Neuronal stem cell (in vitro differentiated cells): ENCODE results near the gene MAPKAPK5.
"Not testable (repeated sequence)": the region's sequence is repeated elsewhere in the genome, so short reads cannot be mapped to it uniquely, and the experiment has no call there.

Source experiments
- DNase-seq: peaks from one replicate; pipeline ENCODE4 v3.0.0-alpha.2; 2013; ENCODE audit warnings: low spot score
- H2AFZ ChIP-seq: one replicate; pipeline ENCODE4 v1.6.1; 2013; ENCODE audit warnings: mild to moderate bottlenecking, low read length, inconsistent platforms
- H2AK5ac ChIP-seq: 2 replicates; pipeline ENCODE4 v1.6.1; 2013; ENCODE audit warnings: low read depth, mild to moderate bottlenecking, inconsistent platforms, low read length, moderate library complexity, mixed read lengths
- H2BK120ac ChIP-seq: 2 replicates; pipeline ENCODE4 v1.6.1; 2013; ENCODE audit warnings: low read depth, mild to moderate bottlenecking, inconsistent platforms, low read length, moderate library complexity, mixed read lengths
- H2BK12ac ChIP-seq: one replicate; pipeline ENCODE4 v1.6.1; 2013; ENCODE audit warnings: low read length, inconsistent platforms
- H2BK15ac ChIP-seq: 2 replicates; pipeline ENCODE4 v1.6.1; 2013; ENCODE audit warnings: mild to moderate bottlenecking, low read length, inconsistent platforms, mixed read lengths
- H2BK5ac ChIP-seq: one replicate; pipeline ENCODE4 v1.6.1; 2013; ENCODE audit warnings: inconsistent platforms, mild to moderate bottlenecking, low read length, moderate library complexity
- H3K14ac ChIP-seq: one replicate; pipeline ENCODE4 v1.6.1; 2013; ENCODE audit warnings: low read length, inconsistent platforms
- H3K18ac ChIP-seq: 2 replicates; pipeline ENCODE4 v1.6.1; 2013; ENCODE audit warnings: low read length, inconsistent platforms
- H3K23ac ChIP-seq: 2 replicates; pipeline ENCODE4 v1.6.1; 2013; ENCODE audit warnings: low read depth, mild to moderate bottlenecking, mixed read lengths, low read length, inconsistent platforms; ENCODE audit not compliant: poor library complexity
- H3K27ac ChIP-seq: replicated peaks from 3 replicates; pipeline ENCODE4 v1.5.1; 2013; ENCODE audit warnings: low read length, inconsistent platforms
- H3K27me3 ChIP-seq, 3 experiments: 2 replicates each; pipeline ENCODE4 v1.6.1; 2013; ENCODE audit warnings: low read length in 3 of 3, mild to moderate bottlenecking in 2 of 3, inconsistent platforms in 1 of 3, low read depth in 1 of 3, mixed read lengths in 1 of 3, moderate library complexity in 1 of 3; ENCODE audit not compliant: control insufficient read depth in 3 of 3, insufficient read depth in 3 of 3
- H3K36me3 ChIP-seq, 2 donors: replicated peaks in 1 of 2; 2 replicates each; pipeline ENCODE4 v1.6.1; 2013; ENCODE audit warnings: low read length in 2 of 2; ENCODE audit not compliant: control insufficient read depth in 2 of 2, insufficient read depth in 2 of 2
- H3K4ac ChIP-seq: 2 replicates; pipeline ENCODE4 v1.6.1; 2013; ENCODE audit warnings: inconsistent platforms, mild to moderate bottlenecking, low read length, moderate library complexity
- H3K4me1 ChIP-seq, 2 donors: 1 replicate in 1 of 2; 2 replicates in 1 of 2; pipeline ENCODE4 v1.6.1; 2013; ENCODE audit warnings: low read length in 2 of 2, low read depth in 1 of 2; ENCODE audit not compliant: control insufficient read depth in 2 of 2, insufficient read depth in 1 of 2
- H3K4me2 ChIP-seq: one replicate; pipeline ENCODE4 v1.6.1; 2013; ENCODE audit warnings: mild to moderate bottlenecking, low read length, inconsistent platforms; ENCODE audit not compliant: insufficient read depth, poor library complexity, severe bottlenecking
- H3K4me3 ChIP-seq, 2 donors: 2 replicates each; pipeline ENCODE4 v1.5.1; 2013; ENCODE audit warnings: low read length in 2 of 2, mild to moderate bottlenecking in 2 of 2, inconsistent platforms in 1 of 2, moderate library complexity in 1 of 2
- H3K79me1 ChIP-seq: one replicate; pipeline ENCODE4 v1.6.1; 2013; ENCODE audit warnings: low read depth, mild to moderate bottlenecking, inconsistent platforms, low read length, moderate library complexity
- H3K9ac ChIP-seq: one replicate; pipeline ENCODE4 v1.6.1; 2013; ENCODE audit warnings: mild to moderate bottlenecking, low read depth, low read length, inconsistent platforms; ENCODE audit not compliant: poor library complexity
- H3K9me3 ChIP-seq, 2 donors: replicated peaks in 1 of 2; 2 replicates each; pipeline versions ENCODE3 to v1.6.1; 2013; ENCODE audit warnings: low read length in 2 of 2, mild to moderate bottlenecking in 2 of 2, inconsistent platforms in 1 of 2, low read depth in 1 of 2, mixed read lengths in 1 of 2, moderate library complexity in 1 of 2; ENCODE audit not compliant: control insufficient read depth in 2 of 2, insufficient read depth in 1 of 2
- H4K8ac ChIP-seq: one replicate; pipeline ENCODE4 v1.6.1; 2013; ENCODE audit warnings: low read depth, mild to moderate bottlenecking, inconsistent platforms, low read length, moderate library complexity
- H4K91ac ChIP-seq: one replicate; pipeline ENCODE4 v1.6.1; 2013; ENCODE audit warnings: low read length, low read depth, mild to moderate bottlenecking, inconsistent platforms; ENCODE audit not compliant: poor library complexity
- WGBS, 2 donors: extraction: QIAGEN DNeasy Blood & Tissue Kit; methylation state at CpG; one replicate each; pipeline ENCODE4 v1.1.7; 2013; ENCODE audit warnings: missing lambda C conversion rate in 2 of 2, mixed read lengths in 1 of 2; ENCODE audit not compliant: insufficient read length in 2 of 2, insufficient replicate concordance in 1 of 2; ENCODE audit errors: extremely low coverage in 2 of 2; 5-methylcytosine and 5-hydroxymethylcytosine counted together

Gene MAPKAPK5

GRCh38 chr12:111812881-111813741 lies 28.9 kb upstream of the MAPKAPK5 start:
- Histone ChIP-seq H3K4ac (no peak overlapping the region), H3K4me2 (no peak overlapping the region), H3K79me1 (no peaks in the 10 kb centered on the region), H3K4me1 (no peaks in the 10 kb centered on the region), H3K4me3 (no peak overlapping the region), H2AFZ (no peak overlapping the region), H3K27ac (no peak overlapping the region), H4K91ac (no peak overlapping the region), H3K18ac (no peak overlapping the region), H4K8ac (no peak overlapping the region), H3K9ac (no peak overlapping the region), H3K27me3 (no peaks in the 10 kb centered on the region), H3K14ac (no peak overlapping the region), H3K23ac (no peak overlapping the region), H2BK15ac (no peak overlapping the region), H2BK12ac (no peak overlapping the region), H2BK120ac (no peak overlapping the region), H2AK5ac (no peak overlapping the region), H3K9me3 (no peaks in the 10 kb centered on the region), H3K36me3 (peaks cover 3 to 12% of the 10 kb centered on the region in 2 donors), H2BK5ac (no peak overlapping the region)
- DNase-seq = peak; percentile 78
- WGBS, 2 donors = no CpG with 5 or more reads among the region's 13 CpGs

GRCh38 chr12:111816065-111816615 lies 25.9 kb upstream of the MAPKAPK5 start:
- no peak overlapping the region for H3K4me3 ChIP-seq
- no peak overlapping the region for H3K14ac ChIP-seq
- H3K36me3 ChIP-seq = peaks cover 0 to 2% of the 10 kb centered on the region in 2 donors
- H2AK5ac ChIP-seq = no peak overlapping the region
- H3K18ac ChIP-seq = no peak overlapping the region
- H3K9ac ChIP-seq = no peak overlapping the region
- H2AFZ ChIP-seq = no peak overlapping the region
- no peak overlapping the region for H2BK5ac ChIP-seq
- no peak overlapping the region for H2BK12ac ChIP-seq
- no peak overlapping the region for H3K23ac ChIP-seq
- no peak overlapping the region for H3K27ac ChIP-seq
- no peaks in the 10 kb centered on the region for H3K79me1 ChIP-seq
- no peaks in the 10 kb centered on the region for H3K4me1 ChIP-seq
- no peak overlapping the region for H3K4me2 ChIP-seq
- H3K4ac ChIP-seq = no peak overlapping the region
- WGBS, 2 donors = no CpG with 5 or more reads among the region's 6 CpGs
- no peaks in the 10 kb centered on the region for H3K27me3 ChIP-seq
- H3K9me3 ChIP-seq = no peaks in the 10 kb centered on the region
- H2BK120ac ChIP-seq = no peak overlapping the region
- H2BK15ac ChIP-seq = no peak overlapping the region
- no peak overlapping the region for H4K8ac ChIP-seq
- no peak overlapping the region for H4K91ac ChIP-seq
- DNase-seq = no peak

- WGBS, 2 donors = no CpG with 5 or more reads among the region's 3 CpGs
- H3K9ac ChIP-seq, H4K8ac ChIP-seq, H2BK12ac ChIP-seq, H3K27me3 ChIP-seq, H3K14ac ChIP-seq, DNase-seq, H3K4me3 ChIP-seq, H4K91ac ChIP-seq, H3K23ac ChIP-seq, H3K4me1 ChIP-seq, H3K27ac ChIP-seq, H3K9me3 ChIP-seq, H3K36me3 ChIP-seq, H2BK15ac ChIP-seq, H2BK5ac ChIP-seq, H3K4ac ChIP-seq, H2AK5ac ChIP-seq, H3K4me2 ChIP-seq, H2BK120ac ChIP-seq, H2AFZ ChIP-seq, H3K79me1 ChIP-seq, H3K18ac ChIP-seq: not testable (repeated sequence)
Measured at GRCh38 chr12:111816898-111817297, 25.1 kb upstream of the MAPKAPK5 start.

- H2BK120ac ChIP-seq = no peak overlapping the region
- no peak overlapping the region for H3K9ac ChIP-seq
- no peak overlapping the region for H2BK15ac ChIP-seq
- no peak overlapping the region for H3K4ac ChIP-seq
- no peak overlapping the region for H2AK5ac ChIP-seq
- H4K91ac ChIP-seq = no peak overlapping the region
- H3K4me1 ChIP-seq = peaks cover 0 to 4% of the 10 kb centered on the region in 2 donors
- no peaks in the 10 kb centered on the region for H3K79me1 ChIP-seq
- DNase-seq = no peak
- H3K23ac ChIP-seq = no peak overlapping the region
- H3K18ac ChIP-seq = no peak overlapping the region
- H3K27ac ChIP-seq = no peak overlapping the region
- H3K9me3 ChIP-seq = no peaks in the 10 kb centered on the region
- no CpG with 5 or more reads among the region's 8 CpGs for WGBS, 2 donors
- H3K14ac ChIP-seq = no peak overlapping the region
- H2BK12ac ChIP-seq = no peak overlapping the region
- H2BK5ac ChIP-seq = no peak overlapping the region
- H3K27me3 ChIP-seq = peaks cover 0 to 3% (median 0%) of the 10 kb centered on the region in 3 experiments
- no peak overlapping the region for H4K8ac ChIP-seq
- no peak overlapping the region for H3K4me3 ChIP-seq
- H3K4me2 ChIP-seq = no peak overlapping the region
- no peak overlapping the region for H2AFZ ChIP-seq
- H3K36me3 ChIP-seq = no peaks in the 10 kb centered on the region
Measured at GRCh38 chr12:111818340-111818739, 23.7 kb upstream of the MAPKAPK5 start.
